CD14-positive monocyte (primary cell): ENCODE measurements around the gene DHRS12. TPM values are rescaled to one million over a fixed set of nuclear protein-coding genes. Genes with fewer than 3 reads are reported as not detected.

ENCODE experiments used
- DNase-seq, 3 donors: peaks; one replicate each; pipeline ENCODE4 v3.0.0-alpha.2; 2011 to 2022
- H2AFZ ChIP-seq: 2 replicates; pipeline ENCODE4 v1.6.0; 2012; ENCODE audit warnings: mild to moderate bottlenecking, low read depth, low read length, inconsistent platforms; ENCODE audit not compliant: insufficient read depth, poor library complexity, severe bottlenecking
- H3K27ac ChIP-seq, 2 donors: 1 replicate in 1 of 2; 2 replicates in 1 of 2; pipeline ENCODE4 v1.5.1; 2012 to 2013; ENCODE audit warnings: low read length in 2 of 2, control low read depth in 1 of 2, inconsistent platforms in 1 of 2, low read depth in 1 of 2, mild to moderate bottlenecking in 1 of 2
- H3K27me3 ChIP-seq, 2 donors: one replicate each; pipeline versions ENCODE4 v1.6.0 to v1.6.1; 2011 to 2013; ENCODE audit warnings: low read length in 2 of 2; ENCODE audit not compliant: control insufficient read depth in 2 of 2, insufficient read depth in 2 of 2
- H3K36me3 ChIP-seq, 2 donors: replicated peaks in 1 of 2; 1 replicate in 1 of 2; 2 replicates in 1 of 2; pipeline versions ENCODE4 v1.5.1 to v1.6.1; 2012 to 2013; ENCODE audit warnings: low read length in 2 of 2, control low read depth in 1 of 2, inconsistent platforms in 1 of 2, mild to moderate bottlenecking in 1 of 2; ENCODE audit not compliant: insufficient read depth in 2 of 2, control insufficient read depth in 1 of 2
- H3K4me1 ChIP-seq, 2 donors: 1 replicate in 1 of 2; 2 replicates in 1 of 2; pipeline versions ENCODE4 v1.5.1 to v1.6.1; 2012 to 2013; ENCODE audit warnings: low read length in 2 of 2, control low read depth in 1 of 2, inconsistent platforms in 1 of 2, mild to moderate bottlenecking in 1 of 2, moderate library complexity in 1 of 2; ENCODE audit not compliant: insufficient read depth in 2 of 2, control insufficient read depth in 1 of 2
- H3K4me2 ChIP-seq: replicated peaks from 2 replicates; pipeline ENCODE3; 2012; ENCODE audit warnings: low read length, moderate library complexity, mild to moderate bottlenecking; ENCODE audit not compliant: poor library complexity, severe bottlenecking; ENCODE audit errors: extremely low read depth
- H3K4me3 ChIP-seq, 3 experiments: fragments of 200-600 bp in 1 of 3; sonication (generic) in 1 of 3; replicated peaks in 1 of 3; 1 replicate in 2 of 3; 2 replicates in 1 of 3; pipeline ENCODE4 v1.5.1; 2011 to 2013; ENCODE audit warnings: low read length in 3 of 3, mild to moderate bottlenecking in 3 of 3, control low read depth in 2 of 3, low read depth in 2 of 3, inconsistent platforms in 1 of 3, moderate library complexity in 1 of 3
- H3K79me2 ChIP-seq: 2 replicates; pipeline ENCODE4 v1.6.0; 2012; ENCODE audit warnings: mild to moderate bottlenecking, control low read depth, inconsistent platforms, low read length, moderate library complexity; ENCODE audit not compliant: insufficient read depth
- H3K9ac ChIP-seq: 2 replicates; pipeline ENCODE4 v1.6.0; 2017; ENCODE audit warnings: low read length, mild to moderate bottlenecking; ENCODE audit not compliant: insufficient read depth, poor library complexity, severe bottlenecking
- H3K9me3 ChIP-seq, 2 donors: replicated peaks in 1 of 2; 1 replicate in 1 of 2; 2 replicates in 1 of 2; pipeline versions ENCODE4 v1.5.1 to v1.6.1; 2012 to 2013; ENCODE audit warnings: low read length in 2 of 2, control low read depth in 1 of 2; ENCODE audit not compliant: control insufficient read depth in 1 of 2, insufficient read depth in 1 of 2
- H4K20me1 ChIP-seq: 2 replicates; pipeline ENCODE4 v1.6.0; 2012; ENCODE audit warnings: mild to moderate bottlenecking, low read length, control low read depth, moderate library complexity; ENCODE audit not compliant: insufficient read depth
- H3K27ac Mint-ChIP-seq, 7 donors: one replicate each; pipeline ENCODE4 v1.8.0; 2020; ENCODE audit warnings: mild to moderate bottlenecking in 7 of 7, mixed read lengths in 7 of 7, moderate library complexity in 6 of 7, inconsistent platforms in 2 of 7
- H3K27me3 Mint-ChIP-seq, 3 donors: one replicate each; pipeline ENCODE4 v1.8.0; 2021 to 2022; ENCODE audit warnings: low read depth in 3 of 3, mild to moderate bottlenecking in 3 of 3, mixed read lengths in 3 of 3, moderate library complexity in 3 of 3, inconsistent platforms in 1 of 3
- H3K36me3 Mint-ChIP-seq, 2 donors: one replicate each; pipeline ENCODE4 v1.8.0; 2020; ENCODE audit warnings: mixed read lengths in 2 of 2, inconsistent platforms in 1 of 2, mild to moderate bottlenecking in 1 of 2
- H3K4me1 Mint-ChIP-seq: one replicate; pipeline ENCODE4 v1.8.0; 2020; ENCODE audit warnings: mild to moderate bottlenecking, mixed read lengths
- H3K4me3 Mint-ChIP-seq, 2 donors: one replicate each; pipeline ENCODE4 v1.8.0; 2020; ENCODE audit warnings: mild to moderate bottlenecking in 2 of 2, mixed read lengths in 2 of 2, moderate library complexity in 1 of 2
- H3K9me3 Mint-ChIP-seq, 7 donors: one replicate each; pipeline ENCODE4 v1.8.0; 2020 to 2022; ENCODE audit warnings: mixed read lengths in 7 of 7, mild to moderate bottlenecking in 6 of 7, moderate library complexity in 6 of 7, inconsistent platforms in 2 of 7
- CTCF ChIP-seq: fragments of 200-600 bp; IDR thresholded peaks from one replicate; pipeline ENCODE4 v1.8.0; 2022; ENCODE audit warnings: antibody characterized with exemption, mild to moderate bottlenecking
- WGBS: methylation state at CpG from one replicate; pipeline ENCODE4 v1.1.5; 2013; ENCODE audit warnings: missing lambda C conversion rate; ENCODE audit not compliant: insufficient coverage; 5-methylcytosine and 5-hydroxymethylcytosine counted together
- intact Hi-C, 2 donors: fragments of 100-400 bp; cut with micrococcal nuclease; formaldehyde crosslinking; loops; one replicate each; pipeline versions ENCODE4 v1.15.0 to v1.15.1; 2023
- polyA plus RNA-seq, 3 donors: library from polyadenylated mRNA; depleted of rRNA in 1 of 3; unstranded in 2 of 3; stranded (reverse) in 1 of 3; fragments of 300-500 nt in 2 of 3; fragments of >200 nt in 1 of 3; fragmentation: Illumina TruSeq in 2 of 3; gene quantifications; 1 replicate in 2 of 3; 2 replicates in 1 of 3; pipeline ENCODE4 v1.2.3, GENCODE V29; 2012 to 2021

Gene DHRS12
- polyA plus RNA-seq, 3 donors = 7.6 to 20.2 (median 20.0) TPM

GRCh38 chr13:51794964-51795363 lies 9.0 kb downstream of the DHRS12 start:
- no peak for DNase-seq

GRCh38 chr13:51793570-51794271 lies 10.2 kb downstream of the DHRS12 start:
- Mint-ChIP-seq H3K4me3 (peak overlapping the region in 1 of 2 donors; percentile 59), H3K27ac (peak overlapping the region; percentile 78 to 89 (median 84)), H3K4me1 (peaks cover 26% of the 10 kb centered on the region), H3K36me3 (peaks cover 41 to 50% of the 10 kb centered on the region in 2 donors), H3K27me3 (peaks cover 7 to 15% (median 8%) of the 10 kb centered on the region in 3 donors), H3K9me3 (no peaks in the 10 kb centered on the region)
- H4K20me1 ChIP-seq = no peaks in the 10 kb centered on the region
- DNase-seq = peak; percentile 64 to 82 (median 81)
- H3K4me1 ChIP-seq = peaks cover 19 to 20% of the 10 kb centered on the region in 2 donors
- TF ChIP-seq CTCF = no peak
- H3K4me3 ChIP-seq = no peak overlapping the region
- intact Hi-C loops = loop anchor here in 1 of 2 donors (10.0 kb wide), 1 partner anchor 51 kb away; the partner anchor contains the start of gene TMEM272
- H3K79me2 ChIP-seq = no peaks in the 10 kb centered on the region
- H3K36me3 ChIP-seq = peaks cover 0 to 5% of the 10 kb centered on the region in 2 donors
- H3K4me2 ChIP-seq = peak overlapping the region; percentile 19
- peak overlapping the region; percentile 21 to 71 for H3K27ac ChIP-seq
- H3K27me3 ChIP-seq = peaks cover 0 to 7% of the 10 kb centered on the region in 2 donors
- H3K9ac ChIP-seq = peak overlapping the region; percentile 5
- 5% methylated on average over 4 of the region's 6 CpGs for WGBS
- peak overlapping the region; percentile 39 for H2AFZ ChIP-seq
- no peaks in the 10 kb centered on the region for H3K9me3 ChIP-seq

More at GRCh38 chr13:51794964-51795363, 9.0 kb downstream of the DHRS12 start:
- Mint-ChIP-seq H3K9me3 (no peaks in the 10 kb centered on the region), H3K27ac (peak overlapping the region in 3 of 7 donors; percentile 29 to 34 (median 33)), H3K27me3 (peaks cover 7 to 21% (median 18%) of the 10 kb centered on the region in 3 donors), H3K36me3 (peaks cover 38 to 47% of the 10 kb centered on the region in 2 donors), H3K4me1 (peaks cover 26% of the 10 kb centered on the region), H3K4me3 (no peak overlapping the region)
- TF ChIP-seq CTCF = no peak
- no peak overlapping the region for H3K27ac ChIP-seq
- H2AFZ ChIP-seq = no peak overlapping the region
- no peaks in the 10 kb centered on the region for H3K9me3 ChIP-seq
- H3K27me3 ChIP-seq = peaks cover 0 to 7% of the 10 kb centered on the region in 2 donors
- H3K4me3 ChIP-seq = no peak overlapping the region
- WGBS = 98% methylated on average over 3 of the region's 4 CpGs
- no peak overlapping the region for H3K4me2 ChIP-seq
- H3K4me1 ChIP-seq = peaks cover 19 to 20% of the 10 kb centered on the region in 2 donors
- H3K9ac ChIP-seq = no peak overlapping the region
- no peaks in the 10 kb centered on the region for H4K20me1 ChIP-seq
- H3K79me2 ChIP-seq = no peaks in the 10 kb centered on the region
- peaks cover 0 to 5% of the 10 kb centered on the region in 2 donors for H3K36me3 ChIP-seq
- intact Hi-C loops = loop anchor here in 1 of 2 donors (10.0 kb wide), 1 partner anchor 50 kb away; the partner anchor contains the start of gene TMEM272
